ENCODE measurements around the gene ENAM. TPM values are rescaled to one million over a fixed set of nuclear protein-coding genes. Genes with fewer than 3 reads are reported as not detected.
"Not testable (repeated sequence)": the region's sequence is repeated elsewhere in the genome, so short reads cannot be mapped to it uniquely, and the experiment has no call there.

Gene ENAM
- total RNA-seq, 1 donor from 2014 or later, result 2.1 TPM

DNA sequence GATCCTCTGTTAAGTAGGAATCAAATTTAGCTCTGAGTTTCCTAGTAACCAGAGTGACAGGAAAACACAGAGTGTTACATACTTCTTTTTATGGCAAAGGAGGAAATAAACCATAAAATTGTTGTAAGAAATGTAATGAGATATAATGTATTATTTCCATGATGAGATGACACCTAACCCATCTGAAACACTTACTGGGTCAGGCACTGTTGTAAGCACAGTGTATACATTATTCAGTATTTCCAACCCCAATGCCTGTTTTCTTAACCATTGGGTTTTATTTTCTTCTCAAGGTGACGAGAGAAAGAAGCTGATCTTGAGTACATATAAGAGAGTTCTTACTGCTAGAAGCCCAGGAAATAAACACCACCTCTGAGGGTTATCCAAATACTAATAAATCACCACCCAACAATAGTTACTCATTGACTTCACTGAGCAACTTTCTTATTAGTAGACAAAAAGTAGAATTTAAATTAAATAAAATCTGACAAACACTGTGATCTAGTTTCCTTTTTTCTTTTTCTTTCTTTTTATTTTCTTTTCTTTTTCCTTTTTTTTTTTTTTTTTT lies 4.2 kb upstream of the ENAM start:
- H3K27me3 ChIP-seq (ENCODE audit: control insufficient read depth in 3 of 3, insufficient read depth in 3 of 3, low read length in 3 of 3), result no peaks in the 10 kb centered on the region
- no peak overlapping the region for H3K27ac ChIP-seq (ENCODE audit: low read depth, low read length)
- no peak overlapping the region for H3K9ac ChIP-seq (ENCODE audit: low read depth in 1 of 3, low read length in 3 of 3)
- H3K9me3 ChIP-seq (ENCODE audit: control insufficient read depth in 3 of 3, low read length in 3 of 3), result no peaks in the 10 kb centered on the region
- H3K4me3 ChIP-seq (ENCODE audit: low read length in 3 of 3), result no peak overlapping the region
- H3K36me3 ChIP-seq (ENCODE audit: control insufficient read depth in 3 of 3, insufficient read depth in 3 of 3, low read length in 3 of 3), result no peaks in the 10 kb centered on the region
- H3K4me1 ChIP-seq (ENCODE audit: control insufficient read depth in 3 of 3, insufficient read depth in 3 of 3, low read length in 3 of 3), result no peaks in the 10 kb centered on the region

DNA sequence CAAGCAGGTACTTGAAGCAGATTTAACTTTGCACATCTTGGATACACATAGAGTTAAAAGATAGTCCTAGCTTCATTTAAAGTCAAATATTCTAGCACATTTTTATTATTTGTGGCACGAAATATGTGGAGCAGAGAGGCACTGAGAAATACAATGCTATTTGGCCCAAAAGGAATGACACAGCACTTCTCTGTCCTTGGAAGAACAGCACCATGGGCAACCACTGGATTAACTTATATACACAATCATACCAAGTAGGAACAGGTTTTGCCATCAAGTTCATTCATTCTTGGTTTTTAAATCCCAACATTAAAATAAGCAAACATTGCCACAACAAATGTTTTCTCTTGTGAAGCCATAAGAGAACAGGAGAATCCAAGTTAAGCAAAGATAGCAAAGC lies 924 bp upstream of the ENAM start:
- H3K27ac ChIP-seq (ENCODE audit: low read depth, low read length), result no peak overlapping the region

DNA sequence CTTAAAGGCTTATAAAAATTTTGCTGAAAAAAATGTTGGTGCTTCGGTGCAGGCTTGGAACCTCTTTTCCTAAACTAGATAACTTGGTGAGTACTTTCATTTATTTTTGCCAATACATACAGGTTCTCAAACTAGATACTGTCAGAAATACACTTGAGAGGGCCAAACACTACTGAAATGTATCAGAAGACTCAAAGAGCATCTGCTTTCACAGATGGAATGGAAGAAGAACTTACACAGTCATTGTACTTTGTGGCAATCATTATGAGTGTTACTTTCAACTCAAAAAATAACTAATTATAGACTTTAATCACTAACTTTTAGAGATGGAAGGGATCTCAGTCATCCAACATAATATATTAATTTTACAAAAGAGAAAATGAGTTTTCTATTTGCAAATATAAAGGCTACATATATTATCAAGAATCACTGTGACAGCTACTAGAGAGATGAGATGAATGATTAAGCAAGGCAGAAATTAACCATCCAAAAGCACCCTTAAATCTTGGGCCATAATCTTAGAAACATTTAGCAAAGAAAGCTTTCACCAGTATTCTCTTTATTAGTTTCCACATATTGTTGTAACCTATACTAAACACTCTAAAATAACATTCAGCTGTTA lies 1.0 kb downstream of the ENAM start:
- Histone ChIP-seq H3K9ac (ENCODE audit: low read depth in 1 of 3, low read length in 3 of 3) (no peak overlapping the region), H3K4me3 (ENCODE audit: low read length in 3 of 3) (no peak overlapping the region), H3K4me1 (ENCODE audit: control insufficient read depth in 3 of 3, insufficient read depth in 3 of 3, low read length in 3 of 3) (no peaks in the 10 kb centered on the region), H3K27me3 (ENCODE audit: control insufficient read depth in 3 of 3, insufficient read depth in 3 of 3, low read length in 3 of 3) (no peaks in the 10 kb centered on the region), H3K27ac (ENCODE audit: low read depth, low read length) (no peak overlapping the region), H3K36me3 (ENCODE audit: control insufficient read depth in 3 of 3, insufficient read depth in 3 of 3, low read length in 3 of 3) (no peaks in the 10 kb centered on the region), H3K9me3 (ENCODE audit: control insufficient read depth in 3 of 3, low read length in 3 of 3) (no peaks in the 10 kb centered on the region)

More for the DNA sequence above, 924 bp upstream of the ENAM start:
- H3K4me3 ChIP-seq (ENCODE audit: low read length in 3 of 3), result no peak overlapping the region
- no peaks in the 10 kb centered on the region for H3K4me1 ChIP-seq (ENCODE audit: control insufficient read depth in 3 of 3, insufficient read depth in 3 of 3, low read length in 3 of 3)
- no peaks in the 10 kb centered on the region for H3K27me3 ChIP-seq (ENCODE audit: control insufficient read depth in 3 of 3, insufficient read depth in 3 of 3, low read length in 3 of 3)
- no peaks in the 10 kb centered on the region for H3K9me3 ChIP-seq (ENCODE audit: control insufficient read depth in 3 of 3, low read length in 3 of 3)
- H3K9ac ChIP-seq (ENCODE audit: low read depth in 1 of 3, low read length in 3 of 3), result no peak overlapping the region
- H3K36me3 ChIP-seq (ENCODE audit: control insufficient read depth in 3 of 3, insufficient read depth in 3 of 3, low read length in 3 of 3), result no peaks in the 10 kb centered on the region

DNA sequence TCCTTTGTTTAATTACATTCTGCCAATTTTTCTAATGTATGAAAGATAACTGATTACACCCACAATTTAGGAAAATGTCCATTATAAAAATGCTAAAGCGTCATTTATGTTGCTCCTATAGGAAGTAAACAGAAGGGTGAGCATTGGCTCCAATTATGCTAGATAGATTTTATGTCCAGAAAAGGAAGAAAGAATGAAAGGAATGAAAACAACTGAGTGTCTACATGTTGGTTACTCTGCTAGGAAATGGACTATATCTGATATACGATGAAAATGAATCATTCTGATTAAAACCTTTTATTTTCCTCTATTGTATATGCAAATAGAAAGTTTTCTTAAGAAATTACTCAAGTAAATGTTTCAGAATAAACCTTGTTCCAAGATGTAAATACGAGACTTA lies 1.6 kb downstream of the ENAM start:
- Histone ChIP-seq H3K4me1 (ENCODE audit: control insufficient read depth in 3 of 3, insufficient read depth in 3 of 3, low read length in 3 of 3) (no peaks in the 10 kb centered on the region), H3K27me3 (ENCODE audit: control insufficient read depth in 3 of 3, insufficient read depth in 3 of 3, low read length in 3 of 3) (no peaks in the 10 kb centered on the region), H3K4me3 (ENCODE audit: low read length in 3 of 3) (no peak overlapping the region), H3K36me3 (ENCODE audit: control insufficient read depth in 3 of 3, insufficient read depth in 3 of 3, low read length in 3 of 3) (no peaks in the 10 kb centered on the region), H3K9me3 (ENCODE audit: control insufficient read depth in 3 of 3, low read length in 3 of 3) (no peaks in the 10 kb centered on the region), H3K27ac (ENCODE audit: low read depth, low read length) (no peak overlapping the region), H3K9ac (ENCODE audit: low read depth in 1 of 3, low read length in 3 of 3) (no peak overlapping the region)

DNA sequence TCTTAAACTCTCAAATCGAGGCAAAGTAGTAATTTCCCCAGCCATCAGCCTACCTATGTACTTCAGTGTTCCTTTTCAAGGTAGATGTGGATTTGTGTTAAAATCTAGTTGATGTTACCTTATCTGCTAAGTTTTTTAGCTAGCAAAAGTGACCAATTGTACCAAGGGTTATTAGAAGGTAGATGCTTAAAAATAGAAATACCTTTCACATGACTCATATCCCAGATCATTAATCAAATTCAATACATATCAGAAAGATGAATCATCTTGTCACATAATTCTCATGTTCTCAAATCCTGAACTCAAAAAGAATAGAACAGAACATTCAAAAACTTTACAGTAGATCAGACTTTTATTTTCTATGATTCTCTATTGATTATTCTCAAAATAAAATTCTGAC lies 3.5 kb downstream of the ENAM start:
- no peak overlapping the region for H3K27ac ChIP-seq (ENCODE audit: low read depth, low read length)
- H3K4me3 ChIP-seq (ENCODE audit: low read length in 3 of 3), result no peak overlapping the region
- no peaks in the 10 kb centered on the region for H3K36me3 ChIP-seq (ENCODE audit: control insufficient read depth in 3 of 3, insufficient read depth in 3 of 3, low read length in 3 of 3)
- peaks cover 0 to 4% (median 0%) of the 10 kb centered on the region in 3 donors for H3K4me1 ChIP-seq (ENCODE audit: control insufficient read depth in 3 of 3, insufficient read depth in 3 of 3, low read length in 3 of 3)
- H3K9ac ChIP-seq (ENCODE audit: low read depth in 1 of 3, low read length in 3 of 3), result no peak overlapping the region
- H3K9me3 ChIP-seq (ENCODE audit: control insufficient read depth in 3 of 3, low read length in 3 of 3), result no peaks in the 10 kb centered on the region
- no peaks in the 10 kb centered on the region for H3K27me3 ChIP-seq (ENCODE audit: control insufficient read depth in 3 of 3, insufficient read depth in 3 of 3, low read length in 3 of 3)

DNA sequence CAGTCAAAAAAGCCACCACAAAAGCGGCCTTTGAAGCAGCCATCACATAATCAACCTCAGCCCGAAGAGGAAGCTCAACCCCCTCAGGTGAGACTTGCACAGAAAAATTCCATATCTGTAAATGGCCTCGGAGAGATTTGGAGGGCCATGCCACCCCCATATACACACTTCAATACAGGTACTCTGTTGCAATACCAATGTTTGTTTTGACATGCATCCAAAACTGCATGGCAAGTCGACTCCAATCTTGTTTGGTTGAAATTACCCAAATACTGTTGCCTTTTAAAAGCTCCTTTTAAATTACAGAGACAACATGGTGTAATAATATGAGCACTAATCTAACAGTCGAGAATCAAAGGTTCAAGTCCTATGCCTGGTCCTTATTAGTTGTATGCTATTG lies 5.9 kb downstream of the ENAM start:
- Histone ChIP-seq H3K27me3 (ENCODE audit: control insufficient read depth in 3 of 3, insufficient read depth in 3 of 3, low read length in 3 of 3) (no peaks in the 10 kb centered on the region), H3K4me3 (ENCODE audit: low read length in 3 of 3) (no peak overlapping the region), H3K36me3 (ENCODE audit: control insufficient read depth in 3 of 3, insufficient read depth in 3 of 3, low read length in 3 of 3) (peaks cover 0 to 2% (median 0%) of the 10 kb centered on the region in 3 donors)

DNA sequence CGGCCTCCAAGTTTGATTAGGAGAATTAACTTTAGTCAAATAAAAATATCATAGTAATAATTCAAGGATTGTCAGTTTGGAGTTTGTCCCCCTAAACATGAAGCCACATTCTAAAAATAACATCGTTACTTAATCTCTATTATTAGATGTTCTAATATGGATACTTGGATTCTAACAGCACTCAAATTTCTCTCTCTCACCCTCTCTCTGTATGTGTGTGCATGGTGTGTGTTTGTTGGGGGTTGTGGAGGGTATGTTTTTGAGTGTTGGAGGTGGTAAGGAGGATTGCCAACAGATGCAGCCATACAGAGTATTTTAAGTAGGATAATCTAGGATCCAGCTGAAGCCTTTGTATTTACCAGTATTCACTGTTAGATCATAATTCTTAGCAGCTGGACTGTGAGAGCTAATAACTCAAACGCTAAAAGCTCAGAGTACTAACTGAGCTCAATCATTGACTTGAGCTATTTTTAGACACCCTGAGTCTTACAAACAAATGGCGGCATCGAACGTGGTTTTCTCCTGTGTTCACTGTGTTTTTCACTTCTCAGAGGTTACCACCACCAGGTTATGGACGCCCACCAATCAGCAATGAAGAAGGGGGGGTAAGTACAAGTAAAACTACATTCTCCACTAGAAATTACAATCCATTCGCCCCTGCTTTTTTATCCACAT lies 8.8 kb downstream of the ENAM start:
- H3K27ac ChIP-seq (ENCODE audit: low read depth, low read length), result peak overlapping the region; percentile 96
- H3K36me3 ChIP-seq (ENCODE audit: control insufficient read depth in 3 of 3, insufficient read depth in 3 of 3, low read length in 3 of 3), result peaks cover 0 to 12% (median 2%) of the 10 kb centered on the region in 3 donors
- H3K27me3 ChIP-seq (ENCODE audit: control insufficient read depth in 3 of 3, insufficient read depth in 3 of 3, low read length in 3 of 3), result no peaks in the 10 kb centered on the region
- peak overlapping the region; percentile 57 to 76 (median 73) for H3K9ac ChIP-seq (ENCODE audit: low read depth in 1 of 3, low read length in 3 of 3)
- peak overlapping the region; percentile 47 to 63 (median 57) for H3K4me3 ChIP-seq (ENCODE audit: low read length in 3 of 3)
- H3K9me3 ChIP-seq (ENCODE audit: control insufficient read depth in 3 of 3, low read length in 3 of 3), result no peaks in the 10 kb centered on the region
- H3K4me1 ChIP-seq (ENCODE audit: control insufficient read depth in 3 of 3, insufficient read depth in 3 of 3, low read length in 3 of 3), result peaks cover 0 to 5% (median 0%) of the 10 kb centered on the region in 3 donors

More for the DNA sequence above, 5.9 kb downstream of the ENAM start:
- Histone ChIP-seq H3K27ac (ENCODE audit: low read depth, low read length) (no peak overlapping the region), H3K9ac (ENCODE audit: low read depth in 1 of 3, low read length in 3 of 3) (no peak overlapping the region), H3K4me1 (ENCODE audit: control insufficient read depth in 3 of 3, insufficient read depth in 3 of 3, low read length in 3 of 3) (peaks cover 0 to 5% (median 0%) of the 10 kb centered on the region in 3 donors), H3K9me3 (ENCODE audit: control insufficient read depth in 3 of 3, low read length in 3 of 3) (no peaks in the 10 kb centered on the region)

DNA sequence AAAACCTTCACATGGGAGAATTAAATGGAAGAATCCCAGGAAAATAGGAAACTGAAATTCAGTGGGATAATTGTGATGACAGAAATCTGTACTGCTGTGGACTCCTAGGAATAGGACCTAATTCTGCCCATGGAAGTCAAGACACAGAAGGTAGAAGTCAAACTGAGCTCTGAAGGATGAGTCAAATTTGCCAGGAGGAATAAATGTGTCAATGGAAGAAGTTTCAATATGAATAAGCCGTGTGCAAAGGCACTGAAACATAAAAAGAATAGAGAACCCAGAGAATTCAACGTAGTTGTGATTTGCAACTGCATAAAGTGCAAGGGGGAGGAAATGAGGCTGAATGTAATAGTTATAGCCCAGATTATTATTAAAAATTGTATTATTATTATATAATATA lies 11.6 kb downstream of the ENAM start:
- Histone ChIP-seq H3K9ac (ENCODE audit: low read depth in 1 of 3, low read length in 3 of 3) (no peak overlapping the region), H3K4me3 (ENCODE audit: low read length in 3 of 3) (no peak overlapping the region), H3K9me3 (ENCODE audit: control insufficient read depth in 3 of 3, low read length in 3 of 3) (peaks cover 0 to 4% (median 0%) of the 10 kb centered on the region in 3 donors), H3K27me3 (ENCODE audit: control insufficient read depth in 3 of 3, insufficient read depth in 3 of 3, low read length in 3 of 3) (no peaks in the 10 kb centered on the region), H3K27ac (ENCODE audit: low read depth, low read length) (no peak overlapping the region), H3K4me1 (ENCODE audit: control insufficient read depth in 3 of 3, insufficient read depth in 3 of 3, low read length in 3 of 3) (peaks cover 0 to 5% (median 0%) of the 10 kb centered on the region in 3 donors), H3K36me3 (ENCODE audit: control insufficient read depth in 3 of 3, insufficient read depth in 3 of 3, low read length in 3 of 3) (peaks cover 2 to 21% (median 7%) of the 10 kb centered on the region in 3 donors)

DNA sequence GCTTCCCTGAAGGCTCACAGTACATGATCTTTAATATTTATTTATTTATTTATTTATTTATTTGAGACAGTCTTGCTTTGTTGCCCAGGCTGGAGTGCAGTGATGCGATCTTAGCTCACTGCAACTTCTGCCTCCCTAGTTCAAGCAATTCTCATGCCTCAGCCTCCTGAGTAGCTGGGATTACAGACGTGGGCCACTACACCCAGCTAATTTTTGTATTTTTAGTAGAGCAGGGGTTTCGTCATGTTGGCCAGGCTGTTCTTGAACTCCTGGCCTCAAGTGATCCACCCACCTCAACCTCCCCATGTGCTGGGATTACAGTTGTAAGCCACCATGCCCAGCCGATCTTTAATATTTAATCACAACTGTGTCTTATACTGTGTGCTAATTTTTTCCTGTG lies 22.2 kb downstream of the ENAM start:
- H3K36me3 ChIP-seq (ENCODE audit: control insufficient read depth in 3 of 3, insufficient read depth in 3 of 3, low read length in 3 of 3); H3K4me3 ChIP-seq (ENCODE audit: low read length in 3 of 3); H3K9me3 ChIP-seq (ENCODE audit: control insufficient read depth in 3 of 3, low read length in 3 of 3); H3K4me1 ChIP-seq (ENCODE audit: control insufficient read depth in 3 of 3, insufficient read depth in 3 of 3, low read length in 3 of 3); H3K27ac ChIP-seq (ENCODE audit: low read depth, low read length); H3K9ac ChIP-seq (ENCODE audit: low read depth in 1 of 3, low read length in 3 of 3); H3K27me3 ChIP-seq (ENCODE audit: control insufficient read depth in 3 of 3, insufficient read depth in 3 of 3, low read length in 3 of 3): not testable (repeated sequence)

DNA sequence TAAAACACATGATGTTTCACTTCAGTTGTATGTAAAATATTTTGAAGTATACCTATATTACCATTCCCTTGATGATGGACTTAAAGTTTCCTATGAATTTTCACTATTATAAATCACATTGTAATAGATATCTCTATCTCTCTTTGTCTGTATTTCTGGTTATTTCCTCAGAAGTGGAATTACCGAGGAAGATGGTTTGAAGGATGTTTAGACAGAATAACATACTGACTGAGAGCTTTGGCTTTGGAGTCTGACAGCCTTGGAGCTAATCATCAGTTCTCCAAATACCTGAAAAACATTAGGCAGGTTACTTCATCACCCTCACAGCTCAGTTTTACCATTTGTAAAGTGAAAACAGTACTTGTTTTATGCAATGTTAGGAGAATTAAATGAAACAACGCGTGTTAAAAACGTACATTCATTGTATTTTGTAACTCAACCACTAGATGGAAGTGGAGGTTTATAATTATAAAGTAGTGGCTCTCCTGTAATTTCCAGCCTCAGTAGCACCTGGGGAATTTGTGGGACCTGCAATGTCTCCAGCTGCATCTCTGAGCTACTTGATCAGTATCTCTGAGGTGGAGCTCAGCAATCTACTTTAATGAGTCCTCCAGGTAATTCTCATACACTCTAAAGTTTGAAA lies 23.4 kb downstream of the ENAM start:
- H3K4me1 ChIP-seq (ENCODE audit: control insufficient read depth in 3 of 3, insufficient read depth in 3 of 3, low read length in 3 of 3), result peaks cover 0 to 2% (median 0%) of the 10 kb centered on the region in 3 donors
- peak overlapping the region in 1 of 3 donors; percentile 50 for H3K9ac ChIP-seq (ENCODE audit: low read depth in 1 of 3, low read length in 3 of 3)

More for the DNA sequence above, 23.4 kb downstream of the ENAM start:
- no peaks in the 10 kb centered on the region for H3K36me3 ChIP-seq (ENCODE audit: control insufficient read depth in 3 of 3, insufficient read depth in 3 of 3, low read length in 3 of 3)
- no peaks in the 10 kb centered on the region for H3K9me3 ChIP-seq (ENCODE audit: control insufficient read depth in 3 of 3, low read length in 3 of 3)
- H3K4me3 ChIP-seq (ENCODE audit: low read length in 3 of 3), result peak overlapping the region in 1 of 3 donors; percentile 41
- no peaks in the 10 kb centered on the region for H3K27me3 ChIP-seq (ENCODE audit: control insufficient read depth in 3 of 3, insufficient read depth in 3 of 3, low read length in 3 of 3)
- H3K27ac ChIP-seq (ENCODE audit: low read depth, low read length), result no peak overlapping the region

Data from skeletal muscle tissue (tissue), 4 donors.